Neural progenitor cell (in vitro differentiated cells): ENCODE measurements around the gene TOLLIP. TPM values are rescaled to one million over a fixed set of nuclear protein-coding genes. Genes with fewer than 3 reads are reported as not detected.
A peak's percentile ranks its signal among the peaks of the same experiment; 100 is the strongest.

Experiments
- DNase-seq: peaks from one replicate; pipeline ENCODE4 v3.0.0-alpha.2; 2016; ENCODE audit warnings: low spot score
- H2AFZ ChIP-seq: fragments of 200-600 bp; sonication (generic); replicated peaks from 2 replicates; pipeline ENCODE4 v1.6.1; 2016; ENCODE audit warnings: antibody characterized with exemption
- H3F3A ChIP-seq: fragments of 200-600 bp; sonication (generic); 2 replicates; pipeline ENCODE4 v1.6.1; 2016; ENCODE audit warnings: antibody characterized with exemption, low read depth
- H3K27ac ChIP-seq: fragments of 200-600 bp; sonication (generic); 2 replicates; pipeline ENCODE4 v1.5.1; 2016; ENCODE audit warnings: mild to moderate bottlenecking
- H3K27me3 ChIP-seq: fragments of 200-600 bp; sonication (generic); 2 replicates; pipeline ENCODE4 v1.6.1; 2016; ENCODE audit warnings: mild to moderate bottlenecking, moderate library complexity
- H3K36me3 ChIP-seq: fragments of 200-600 bp; sonication (generic); 2 replicates; pipeline ENCODE4 v1.5.1; 2016
- H3K4me1 ChIP-seq: fragments of 200-600 bp; sonication (generic); 2 replicates; pipeline ENCODE4 v1.6.1; 2016; ENCODE audit warnings: mixed run types
- H3K4me2 ChIP-seq: fragments of 200-600 bp; sonication (generic); 2 replicates; pipeline ENCODE4 v1.6.1; 2016
- H3K4me3 ChIP-seq: fragments of 200-600 bp; sonication (generic); 2 replicates; pipeline ENCODE4 v1.5.1; 2016
- H3K79me2 ChIP-seq: fragments of 200-600 bp; sonication (generic); 2 replicates; pipeline ENCODE4 v1.6.1; 2016; ENCODE audit warnings: low read depth
- H3K9ac ChIP-seq: fragments of 200-600 bp; sonication (generic); 2 replicates; pipeline ENCODE4 v1.6.1; 2016
- H3K9me3 ChIP-seq: fragments of 200-600 bp; sonication (generic); 2 replicates; pipeline ENCODE4 v1.5.1; 2016; ENCODE audit warnings: low read depth
- H4K20me1 ChIP-seq: fragments of 200-600 bp; sonication (generic); 2 replicates; pipeline ENCODE4 v1.6.1; 2016; ENCODE audit warnings: low read depth
- H3K27ac Mint-ChIP-seq: 3 replicates; pipeline ENCODE4 v1.8.0; 2021; ENCODE audit warnings: mixed read lengths
- H3K27me3 Mint-ChIP-seq: 2 replicates; pipeline ENCODE4 v1.8.0; 2022; ENCODE audit warnings: low read depth, mild to moderate bottlenecking, inconsistent platforms, moderate library complexity, mixed read lengths; ENCODE audit not compliant: insufficient read depth
- H3K36me3 Mint-ChIP-seq: 3 replicates; pipeline ENCODE4 v1.8.0; 2021; ENCODE audit warnings: mixed read lengths
- H3K4me1 Mint-ChIP-seq: 3 replicates; pipeline ENCODE4 v1.8.0; 2021; ENCODE audit warnings: mixed read lengths
- H3K4me3 Mint-ChIP-seq: 3 replicates; pipeline ENCODE4 v1.8.0; 2021; ENCODE audit warnings: mild to moderate bottlenecking, moderate library complexity, mixed read lengths
- H3K9me3 Mint-ChIP-seq: 3 replicates; pipeline ENCODE4 v1.8.0; 2020; ENCODE audit warnings: mixed read lengths
- CTCF ChIP-seq: fragments of 200-600 bp; sonication (generic); IDR thresholded peaks from 2 replicates; pipeline ENCODE4 v1.5.1; 2017; ENCODE audit warnings: antibody characterized with exemption, mild to moderate bottlenecking
- EZH2 ChIP-seq: fragments of 200-600 bp; sonication (generic); IDR thresholded peaks from 2 replicates; pipeline ENCODE4 v1.6.1; 2017; ENCODE audit warnings: antibody characterized with exemption, mild to moderate bottlenecking, moderate library complexity
- EZH2phosphoT487 ChIP-seq: fragments of 200-600 bp; sonication (generic); IDR thresholded peaks from 2 replicates; pipeline ENCODE4 v1.6.1; 2017; ENCODE audit warnings: antibody characterized with exemption
- total RNA-seq: library from RNA; depleted of rRNA; stranded (reverse); fragments of >200 nt; gene quantifications from 2 replicates; pipeline ENCODE4 v1.2.3, GENCODE V29; 2015; ENCODE audit warnings: low replicate concordance

Gene TOLLIP
- total RNA-seq, 1 donor from 2014 or later = 8.5 TPM

DNA sequence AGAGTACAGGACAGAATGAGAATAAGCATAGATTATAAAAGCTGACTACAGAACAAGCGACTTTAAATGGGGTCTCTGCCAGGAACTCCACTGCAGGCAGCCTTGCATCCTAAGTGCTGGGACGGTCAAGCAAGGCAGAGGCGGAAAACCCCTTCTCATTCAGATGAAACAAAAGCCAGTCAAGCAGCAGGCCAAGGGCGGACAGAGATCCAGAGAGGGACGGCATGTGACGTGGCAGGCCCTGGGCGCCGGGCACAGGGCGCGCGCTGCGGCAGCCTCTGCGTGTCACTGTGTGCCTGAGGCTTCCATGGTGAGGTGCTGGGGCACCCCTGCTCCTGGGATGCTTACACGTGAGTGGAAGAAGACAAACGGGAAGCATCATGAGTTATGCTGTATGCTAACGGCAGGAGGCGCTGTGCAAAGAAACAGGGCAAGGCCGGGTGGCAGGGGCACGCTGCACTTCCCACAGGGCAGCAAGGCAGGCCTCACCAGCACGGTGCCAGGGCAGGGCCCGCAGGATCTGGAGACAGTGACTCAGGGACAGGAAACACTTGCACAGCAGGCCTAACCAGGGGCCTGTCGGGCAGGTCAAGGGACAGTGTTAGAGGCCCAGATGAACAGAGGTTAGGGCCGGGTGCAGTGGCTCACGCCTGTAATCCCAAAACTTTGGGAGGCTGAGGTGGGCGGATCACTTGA is 6.2 kb downstream of the TOLLIP start:
- no peaks in the 10 kb centered on the region for H3K9me3 ChIP-seq
- peak overlapping the region; percentile 38 for H3K4me2 ChIP-seq
- peaks cover 1% of the 10 kb centered on the region for H3K36me3 Mint-ChIP-seq
- no peak overlapping the region for H3K4me3 Mint-ChIP-seq
- peaks cover 2% of the 10 kb centered on the region for H3K27me3 Mint-ChIP-seq
- no peaks in the 10 kb centered on the region for H3K27me3 ChIP-seq
- H3K9ac ChIP-seq = no peak overlapping the region
- no peak overlapping the region for H2AFZ ChIP-seq
- peaks cover 9% of the 10 kb centered on the region for H3F3A ChIP-seq
- peak overlapping the region; percentile 0 for H3K27ac Mint-ChIP-seq
- no peaks in the 10 kb centered on the region for H3K36me3 ChIP-seq
- peak overlapping the region; percentile 54 for H3K27ac ChIP-seq
- peaks cover 53% of the 10 kb centered on the region for H4K20me1 ChIP-seq
- TF ChIP-seq EZH2phosphoT487 (no peak), CTCF (peak; percentile 58)
- no peak overlapping the region for H3K4me3 ChIP-seq
- H3K9me3 Mint-ChIP-seq = no peaks in the 10 kb centered on the region
- H3K4me1 Mint-ChIP-seq = peaks cover 29% of the 10 kb centered on the region
- DNase-seq = peak; percentile 57
- H3K4me1 ChIP-seq = peaks cover 9% of the 10 kb centered on the region
- H3K79me2 ChIP-seq = peaks cover 54% of the 10 kb centered on the region

DNA sequence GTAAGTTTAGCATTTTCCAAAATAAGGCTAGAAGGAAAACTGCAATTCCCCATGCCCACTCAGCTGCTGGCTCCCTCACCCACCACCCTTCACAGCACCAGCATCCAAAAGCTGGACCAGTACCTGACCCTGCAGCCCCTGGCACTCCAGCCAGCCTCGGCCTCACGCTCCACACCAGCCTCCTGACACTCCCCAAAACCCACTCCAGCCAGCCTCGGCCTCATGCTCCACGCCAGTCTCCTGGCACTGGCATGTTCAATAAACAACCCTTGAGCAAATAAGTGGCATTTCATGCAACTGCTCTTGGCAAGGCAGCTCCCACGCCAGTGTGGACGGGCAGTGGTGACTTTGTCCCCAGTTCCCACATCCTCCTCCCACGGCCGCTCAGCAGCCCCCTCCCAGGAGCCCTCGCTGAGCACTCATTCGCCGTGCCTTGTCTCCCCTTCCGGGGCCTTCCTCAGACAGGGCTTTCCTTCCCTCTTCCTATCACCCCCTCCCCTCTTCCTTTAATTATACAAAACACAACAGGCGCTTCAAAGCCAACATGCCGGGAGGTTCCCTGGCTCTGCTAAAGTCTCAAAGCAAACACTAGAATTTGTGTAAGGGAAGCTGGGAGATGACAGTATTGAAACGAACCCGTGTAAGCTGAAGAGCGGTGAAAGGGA is 6.8 kb downstream of the TOLLIP start:
- TF ChIP-seq EZH2phosphoT487 (no peak), CTCF (no peak), EZH2 (no peak)
- H3K9me3 ChIP-seq = no peaks in the 10 kb centered on the region
- H3K27ac ChIP-seq = peak overlapping the region; percentile 54
- peaks cover 9% of the 10 kb centered on the region for H3K4me1 ChIP-seq
- no peak overlapping the region for H3K4me3 ChIP-seq
- peak overlapping the region; percentile 38 for H3K4me2 ChIP-seq
- Mint-ChIP-seq H3K4me3 (no peak overlapping the region), H3K4me1 (peaks cover 25% of the 10 kb centered on the region), H3K9me3 (no peaks in the 10 kb centered on the region), H3K36me3 (peaks cover 1% of the 10 kb centered on the region), H3K27me3 (peaks cover 2% of the 10 kb centered on the region), H3K27ac (peak overlapping the region; percentile 21)
- H3K36me3 ChIP-seq = no peaks in the 10 kb centered on the region
- DNase-seq = no peak
- peaks cover 53% of the 10 kb centered on the region for H4K20me1 ChIP-seq
- H3K9ac ChIP-seq = no peak overlapping the region
- H2AFZ ChIP-seq = no peak overlapping the region
- H3K27me3 ChIP-seq = no peaks in the 10 kb centered on the region
- peaks cover 9% of the 10 kb centered on the region for H3F3A ChIP-seq
- H3K79me2 ChIP-seq = peaks cover 50% of the 10 kb centered on the region

GRCh38 chr11:1302041-1302460 is 7.4 kb downstream of the TOLLIP start:
- Mint-ChIP-seq H3K36me3 (peaks cover 1% of the 10 kb centered on the region), H3K27ac (no peak overlapping the region), H3K4me3 (no peak overlapping the region), H3K27me3 (peaks cover 2% of the 10 kb centered on the region), H3K9me3 (no peaks in the 10 kb centered on the region), H3K4me1 (peaks cover 25% of the 10 kb centered on the region)
- Histone ChIP-seq H4K20me1 (peaks cover 53% of the 10 kb centered on the region), H3K4me2 (no peak overlapping the region), H3F3A (peaks cover 9% of the 10 kb centered on the region), H3K27me3 (no peaks in the 10 kb centered on the region), H3K27ac (no peak overlapping the region), H3K4me3 (no peak overlapping the region), H3K9ac (no peak overlapping the region), H3K9me3 (no peaks in the 10 kb centered on the region), H3K36me3 (no peaks in the 10 kb centered on the region), H3K79me2 (peaks cover 48% of the 10 kb centered on the region), H3K4me1 (peaks cover 9% of the 10 kb centered on the region), H2AFZ (no peak overlapping the region)
- DNase-seq = no peak
- TF ChIP-seq EZH2phosphoT487 (no peak), CTCF (no peak), EZH2 (no peak)
